HepG2 (cell line): ENCODE measurements around the gene TLCD3B. TPM values are rescaled to one million over a fixed set of nuclear protein-coding genes. Genes with fewer than 3 reads are reported as not detected.
A peak's percentile ranks its signal among the peaks of the same experiment; 100 is the strongest.

Source experiments
- ATAC-seq: fragments of 200-7000 bp; cut with Tn5 transposase; 3 replicates; pipeline ENCODE4 v1.9.1; 2020; ENCODE audit warnings: mild to moderate bottlenecking, moderate library complexity
- BruUV-seq: library from RNA; stranded (reverse); fragments of 400-500 nt; replicated peaks from 2 replicates; lab custom pipeline; 2021; lab: Mats Ljungman, UMichigan
- CTCF ChIA-PET: fragments of 300-600 bp; formaldehyde crosslinking; extraction: SDS; loops from one replicate; lab custom pipeline; 2021; ENCODE audit warnings: low total read pairs, inconsistent platforms, low intra/inter-chr PET ratio; lab: Yijun Ruan, JAX
- POLR2A ChIA-PET: fragments of 350-600 bp; sonication (Branson Sonifier 250); formaldehyde crosslinking; loops from one replicate; lab custom pipeline; 2020; ENCODE audit warnings: antibody characterized with exemption, inconsistent platforms; lab: Yijun Ruan, JAX
- DNase-seq: peaks from one replicate; pipeline ENCODE4 v3.0.0-alpha.2; 2015; ENCODE audit warnings: low spot score
- FAIRE-seq: peaks from 3 replicates; lab custom pipeline; 2011; peaks lifted over from hg19 to GRCh38; lab: Jason Lieb, UNC
- H2AFZ ChIP-seq: one replicate; pipeline ENCODE4 v1.6.1; 2011; ENCODE audit warnings: low read length, inconsistent platforms
- H3K27ac ChIP-seq: fragments of 300-600 bp; 3 replicates; pipeline ENCODE4 v1.8.0; 2011; ENCODE audit warnings: mixed run types, mild to moderate bottlenecking, mixed read lengths, low read length, inconsistent platforms; ENCODE audit not compliant: insufficient read depth; ENCODE audit errors: extremely low read length
- H3K27me3 ChIP-seq, 2 experiments: fragments of 200-600 bp in 1 of 2; 2 replicates in 1 of 2; 3 replicates in 1 of 2; pipeline versions ENCODE4 v1.6.0 to v1.8.0; 2011; ENCODE audit warnings: low read length in 2 of 2, mild to moderate bottlenecking in 2 of 2, moderate library complexity in 2 of 2, inconsistent platforms in 1 of 2; ENCODE audit not compliant: insufficient read depth in 2 of 2, control insufficient read depth in 1 of 2
- H3K36me3 ChIP-seq, 2 experiments: fragments of 200-600 bp in 1 of 2; replicated peaks in 1 of 2; 2 replicates in 1 of 2; 3 replicates in 1 of 2; pipeline versions ENCODE4 v1.5.1 to v1.8.0; 2011; ENCODE audit warnings: low read length in 2 of 2, inconsistent platforms in 1 of 2; ENCODE audit not compliant: insufficient read depth in 2 of 2, control insufficient read depth in 1 of 2
- H3K4me1 ChIP-seq: 2 replicates; pipeline ENCODE4 v1.5.1; 2012; ENCODE audit warnings: low read length, inconsistent platforms; ENCODE audit not compliant: insufficient read depth
- H3K4me2 ChIP-seq: 2 replicates; pipeline ENCODE4 v1.6.0; 2011; ENCODE audit warnings: low read depth, low read length, inconsistent platforms
- H3K4me3 ChIP-seq, 3 experiments: fragments of 200-600 bp in 1 of 3; sonication (generic), shearing (Covaris generic) in 1 of 3; replicated peaks in 1 of 3; 2 replicates each; pipeline ENCODE4 v1.5.1; 2011 to 2016; ENCODE audit warnings: low read length in 3 of 3, inconsistent platforms in 2 of 3, low read depth in 2 of 3, mild to moderate bottlenecking in 2 of 3, control low read depth in 1 of 3, mixed read lengths in 1 of 3; ENCODE audit not compliant: insufficient read depth in 1 of 3
- H3K79me2 ChIP-seq: one replicate; pipeline ENCODE4 v1.6.1; 2011; ENCODE audit warnings: low read length, inconsistent platforms; ENCODE audit not compliant: insufficient read depth
- H3K9ac ChIP-seq: 2 replicates; pipeline ENCODE4 v1.6.0; 2011; ENCODE audit warnings: mild to moderate bottlenecking, low read depth, low read length, inconsistent platforms; ENCODE audit not compliant: insufficient read depth
- H3K9me3 ChIP-seq: 2 replicates; pipeline ENCODE4 v1.5.1; 2012; ENCODE audit warnings: mild to moderate bottlenecking, low read length
- H4K20me1 ChIP-seq: 2 replicates; pipeline ENCODE4 v1.6.0; 2011; ENCODE audit warnings: inconsistent platforms, mild to moderate bottlenecking, low read length, moderate library complexity; ENCODE audit not compliant: insufficient read depth
- ARID2 ChIP-seq: sonication (generic); formaldehyde crosslinking; IDR thresholded peaks from 2 replicates; pipeline ENCODE4 v1.8.1; 2022; ENCODE audit warnings: mild to moderate bottlenecking, missing genetic modification reagents, borderline replicate concordance
- REPIN1 ChIP-seq: sonication (generic); formaldehyde crosslinking; IDR thresholded peaks from 2 replicates; pipeline ENCODE4 v1.8.0; 2022; ENCODE audit warnings: missing genetic modification reagents, low read depth, mild to moderate bottlenecking, borderline replicate concordance
- THAP9 ChIP-seq: sonication (generic); formaldehyde crosslinking; IDR thresholded peaks from 2 replicates; pipeline ENCODE4; 2020; ENCODE audit warnings: missing genetic modification reagents, mild to moderate bottlenecking, borderline replicate concordance
- UBTF ChIP-seq: sonication (generic); formaldehyde crosslinking; IDR thresholded peaks from 2 replicates; pipeline ENCODE4 v1.4.0; 2020; ENCODE audit warnings: mild to moderate bottlenecking, missing genetic modification reagents
- WGBS: methylation state at CpG from one replicate; pipeline ENCODE4 v1.1.6; 2017; ENCODE audit warnings: low lambda C conversion rate; 5-methylcytosine and 5-hydroxymethylcytosine counted together
- in situ Hi-C: cut with HindIII; loops from 2 replicates; pipeline ENCODE4 v1.10.0; 2017; ENCODE audit warnings: low pct_unique_long_range_greater_than_20kb; ENCODE audit not compliant: extremely low pct_ligation_motif_present
- intact Hi-C: fragments of 100-400 bp; cut with micrococcal nuclease; formaldehyde crosslinking; loops from one replicate; pipeline ENCODE4 v1.10.0; 2022; ENCODE audit not compliant: unreplicated experiment
- polyA plus RNA-seq, 8 experiments: library from polyadenylated mRNA; depleted of rRNA in 3 of 8; stranded (reverse) in 7 of 8; unstranded in 1 of 8; fragments of >200 nt; fragmentation: Illumina TruSeq in 4 of 8; extraction: Trizol in 4 of 8; gene quantifications; 2 replicates each; pipeline versions ENCODE4 v1.2.1 to v1.2.3, GENCODE V29; 2011 to 2016; ENCODE audit warnings: low read depth in 4 of 8, missing spikeins in 1 of 8, mixed read lengths in 1 of 8; ENCODE audit not compliant: insufficient read depth in 1 of 8
- total RNA-seq, 5 experiments: library from RNA; depleted of rRNA; stranded (reverse); fragments of >200 nt; fragmentation: Illumina TruSeq; extraction: Trizol; gene quantifications; 2 replicates each; pipeline ENCODE4 v1.2.3, GENCODE V29; 2016; ENCODE audit warnings: low read depth in 1 of 5

Gene TLCD3B
- total and polyA plus RNA-seq, 2 of the 13 experiments (the other 11 are each of a cell fraction or from before 2014, with no cell fraction given): not detected

GRCh38 chr16:30077656-30078055 is 46.6 kb upstream of the TLCD3B start:
- H2AFZ ChIP-seq: no peak overlapping the region
- intact Hi-C loops: no loop called here
- no peaks in the 10 kb centered on the region; a peak in 1 of 5 replicates for H3K27me3 ChIP-seq
- H3K36me3 ChIP-seq: peaks cover 19 to 39% of the 10 kb centered on the region in 2 experiments
- ATAC-seq (no peak), FAIRE-seq (no peak), DNase-seq (no peak)
- in situ Hi-C loops: loop anchor here (25.0 kb wide), 1 partner anchor 560 kb away; no protein-coding TSS in a partner anchor
- peak overlapping the region; percentile 91 for H3K4me2 ChIP-seq
- BruUV-seq: no TSS peak
- TF ChIP-seq UBTF (CRISPR knock-in tag) (0 out of 2 replicates have a peak, but pooled peaks have one; percentile 23), THAP9 (CRISPR knock-in tag) (0 out of 2 replicates have a peak, but pooled peaks have one; percentile 24), ARID2 (CRISPR knock-in tag) (no peak), REPIN1 (CRISPR knock-in tag) (0 out of 2 replicates have a peak, but pooled peaks have one; percentile 18)
- CTCF ChIA-PET: no interaction called here
- peaks cover 68% of the 10 kb centered on the region for H3K4me1 ChIP-seq
- peak overlapping the region; percentile 81 to 98 (median 90); a peak in 3 of 6 replicates for H3K4me3 ChIP-seq
- peak overlapping the region; percentile 90 for H3K9ac ChIP-seq
- POLR2A ChIA-PET: interaction anchor here (0.6 to 4.4 kb wide), 4 partner anchors 11 to 17 kb away, joined by 3 to 28 read pairs (median 4); partner anchors contain the start of gene ALDOA
- 85% methylated on average over 6 of the region's 6 CpGs for WGBS
- H3K79me2 ChIP-seq: peaks cover 51% of the 10 kb centered on the region
- H4K20me1 ChIP-seq: peaks cover 16% of the 10 kb centered on the region
- H3K9me3 ChIP-seq: no peaks in the 10 kb centered on the region
- H3K27ac ChIP-seq: peak overlapping the region; percentile 82
